ENCODE measurements around the gene TTF2. TPM values are rescaled to one million over a fixed set of nuclear protein-coding genes. Genes with fewer than 3 reads are reported as not detected.

TTF2 gene
- total RNA-seq, 1 donor from 2014 or later: 47.5 TPM

GRCh38 chr1:117017062-117017461 is 43.1 kb upstream of the TTF2 start:
- Mint-ChIP-seq H3K27ac (no peak overlapping the region), H3K9me3 (no peaks in the 10 kb centered on the region)
- no peak for DNase-seq (ENCODE audit: extremely low spot score, unreplicated experiment)

GRCh38 chr1:117017648-117018047 is 42.5 kb upstream of the TTF2 start:
- DNase-seq (ENCODE audit: extremely low spot score, unreplicated experiment): no peak
- H3K4me1 Mint-ChIP-seq (ENCODE audit: unreplicated experiment): peaks cover 8% of the 10 kb centered on the region
- H3K27me3 Mint-ChIP-seq: no peaks in the 10 kb centered on the region
- no peak overlapping the region for H3K4me3 Mint-ChIP-seq
- no peak overlapping the region for H3K27ac Mint-ChIP-seq
- peaks cover 12% of the 10 kb centered on the region for H3K36me3 Mint-ChIP-seq
- H3K9me3 Mint-ChIP-seq: no peaks in the 10 kb centered on the region
- TF ChIP-seq CTCF (conservative IDR thresholded peaks at IDR 0.05): no peak

More at GRCh38 chr1:117017062-117017461, 43.1 kb upstream of the TTF2 start:
- Mint-ChIP-seq H3K36me3 (peaks cover 12% of the 10 kb centered on the region), H3K27me3 (no peaks in the 10 kb centered on the region), H3K4me1 (ENCODE audit: unreplicated experiment) (peaks cover 8% of the 10 kb centered on the region), H3K4me3 (no peak overlapping the region)
- TF ChIP-seq CTCF (conservative IDR thresholded peaks at IDR 0.05): no peak

- Mint-ChIP-seq H3K36me3 (peaks cover 16% of the 10 kb centered on the region), H3K9me3 (no peaks in the 10 kb centered on the region), H3K4me1 (ENCODE audit: unreplicated experiment) (peaks cover 2% of the 10 kb centered on the region), H3K27ac (no peak overlapping the region), H3K27me3 (no peaks in the 10 kb centered on the region), H3K4me3 (no peak overlapping the region)
- no peak for TF ChIP-seq CTCF (conservative IDR thresholded peaks at IDR 0.05)
- DNase-seq (ENCODE audit: extremely low spot score, unreplicated experiment): no peak
These were observed 39.5 kb upstream of the TTF2 start for GRCh38 chr1:117020526-117021156.

GRCh38 chr1:117022114-117022513 is 38.0 kb upstream of the TTF2 start:
- Mint-ChIP-seq H3K4me3 (no peak overlapping the region), H3K36me3 (peaks cover 16% of the 10 kb centered on the region), H3K27me3 (no peaks in the 10 kb centered on the region), H3K4me1 (ENCODE audit: unreplicated experiment) (no peaks in the 10 kb centered on the region), H3K27ac (no peak overlapping the region), H3K9me3 (no peaks in the 10 kb centered on the region)
- TF ChIP-seq CTCF (conservative IDR thresholded peaks at IDR 0.05): no peak
- DNase-seq (ENCODE audit: extremely low spot score, unreplicated experiment): no peak

GRCh38 chr1:117025568-117025967 is 34.6 kb upstream of the TTF2 start:
- Mint-ChIP-seq H3K27ac (no peak overlapping the region), H3K9me3 (no peaks in the 10 kb centered on the region), H3K27me3 (no peaks in the 10 kb centered on the region), H3K4me3 (no peak overlapping the region), H3K4me1 (ENCODE audit: unreplicated experiment) (no peaks in the 10 kb centered on the region), H3K36me3 (peaks cover 8% of the 10 kb centered on the region)
- DNase-seq (ENCODE audit: extremely low spot score, unreplicated experiment): no peak
- no peak for TF ChIP-seq CTCF (conservative IDR thresholded peaks at IDR 0.05)

Data from type B pancreatic cell (in vitro differentiated cells).